OCI-LY7 (cell line): ENCODE results near the gene SMG9. TPM values are rescaled to one million over a fixed set of nuclear protein-coding genes. Genes with fewer than 3 reads are reported as not detected.

Experiments used
- BruUV-seq: library from RNA; stranded (reverse); fragments of 400-500 nt; replicated peaks from 2 replicates; lab custom pipeline; 2021; lab: Mats Ljungman, UMichigan
- CTCF ChIA-PET: fragments of 300-600 bp; sonication (Branson Sonifier 250); formaldehyde crosslinking; loops from one replicate; lab custom pipeline; 2022; ENCODE audit warnings: antibody characterized with exemption; ENCODE audit not compliant: unreplicated experiment; lab: Charles Lee
- POLR2A ChIA-PET: fragments of 300-600 bp; sonication (Branson Sonifier 250); formaldehyde crosslinking; loops from one replicate; lab custom pipeline; 2022; ENCODE audit warnings: antibody characterized with exemption; lab: Charles Lee
- DNase-seq: peaks from one replicate; pipeline ENCODE4 v3.0.0-alpha.2; 2015; ENCODE audit warnings: low spot score
- H2AFZ ChIP-seq: fragments of 200-600 bp; sonication (generic), shearing (Covaris generic); 2 replicates; pipeline ENCODE4 v1.6.1; 2014; ENCODE audit warnings: mild to moderate bottlenecking, antibody characterized with exemption, low read length, moderate library complexity
- H3K27ac ChIP-seq: fragments of 200-600 bp; sonication (generic); 2 replicates; pipeline ENCODE4 v1.5.1; 2014; ENCODE audit warnings: mixed run types, low read depth, mild to moderate bottlenecking, moderate library complexity, low read length, inconsistent platforms; ENCODE audit not compliant: poor library complexity, severe bottlenecking
- H3K36me3 ChIP-seq: fragments of 200-600 bp; sonication (generic); 2 replicates; pipeline ENCODE4 v1.6.1; 2014; ENCODE audit warnings: mild to moderate bottlenecking, antibody characterized with exemption, low read length, moderate library complexity, mixed read lengths; ENCODE audit not compliant: insufficient read depth
- H3K4me1 ChIP-seq: fragments of 200-600 bp; sonication (generic); 2 replicates; pipeline ENCODE4 v1.5.1; 2014; ENCODE audit warnings: mild to moderate bottlenecking, low read length; ENCODE audit not compliant: insufficient read depth, poor library complexity, severe bottlenecking
- H3K4me2 ChIP-seq: fragments of 200-600 bp; sonication (generic); 2 replicates; pipeline ENCODE4 v1.6.1; 2014; ENCODE audit warnings: mild to moderate bottlenecking, low read length
- H3K4me3 ChIP-seq: fragments of 200-600 bp; sonication (generic); 2 replicates; pipeline ENCODE4 v1.5.1; 2014; ENCODE audit warnings: mild to moderate bottlenecking, low read depth, low read length; ENCODE audit not compliant: poor library complexity, severe bottlenecking
- H3K79me2 ChIP-seq: fragments of 200-600 bp; sonication (generic); 2 replicates; pipeline ENCODE4 v1.6.1; 2016; ENCODE audit warnings: low read depth, mild to moderate bottlenecking, low read length, moderate library complexity, mixed read lengths; ENCODE audit not compliant: insufficient read depth
- H3K9me2 ChIP-seq: fragments of 200-600 bp; sonication (generic); 2 replicates; pipeline ENCODE4 v1.6.1; 2016; ENCODE audit warnings: mild to moderate bottlenecking, low read length, mixed read lengths; ENCODE audit not compliant: insufficient read depth
- H3K9me3 ChIP-seq: fragments of 200-600 bp; sonication (generic); 2 replicates; pipeline ENCODE4 v1.6.1; 2014; ENCODE audit warnings: mild to moderate bottlenecking, mixed run types, low read length, mixed read lengths
- H4K20me1 ChIP-seq: fragments of 200-600 bp; sonication (generic); 2 replicates; pipeline ENCODE4 v1.6.1; 2014; ENCODE audit warnings: mild to moderate bottlenecking, antibody characterized with exemption, low read length, moderate library complexity, mixed read lengths; ENCODE audit not compliant: insufficient read depth
- EZH2phosphoT487 ChIP-seq: fragments of 200-600 bp; sonication (generic); IDR thresholded peaks from 2 replicates; pipeline ENCODE4 v1.6.1; 2018; ENCODE audit warnings: low read depth, borderline replicate concordance, mild to moderate bottlenecking, mixed run types, antibody characterized with exemption, low read length, moderate library complexity, mixed read lengths
- intact Hi-C: fragments of 100-400 bp; cut with micrococcal nuclease; formaldehyde crosslinking; loops from one replicate; pipeline ENCODE4 v1.10.0; 2022; ENCODE audit not compliant: unreplicated experiment
- total RNA-seq, 2 experiments: library from RNA; depleted of rRNA in 1 of 2; stranded (reverse); fragments of >200 nt in 1 of 2; shearing (Covaris generic) in 1 of 2; gene quantifications; 2 replicates each; pipeline ENCODE4 v1.2.3, GENCODE V29; 2014 to 2022
- TF ChIP-seq, protein P1 (sequence below): fragments of 200-600 bp; sonication (generic); conservative IDR thresholded peaks from 2 replicates; pipeline ENCODE4 v1.5.1; 2014; ENCODE audit warnings: mild to moderate bottlenecking, antibody characterized with exemption, low read length, moderate library complexity, mixed read lengths

Gene SMG9
- total RNA-seq, 2 experiments from 2014 or later, result 65.6 to 75.5 TPM

- no peak for DNase-seq
- CTCF ChIA-PET, result no interaction called here
- no peaks in the 10 kb centered on the region for H3K79me2 ChIP-seq
- no peak overlapping the region for H3K4me2 ChIP-seq
- no peak overlapping the region for H3K4me3 ChIP-seq
- POLR2A ChIA-PET, result no interaction called here
- H3K36me3 ChIP-seq, result no peaks in the 10 kb centered on the region
- no peaks in the 10 kb centered on the region for H3K9me3 ChIP-seq
- no peaks in the 10 kb centered on the region for H3K9me2 ChIP-seq
- no peak for TF ChIP-seq EZH2phosphoT487
- TF ChIP-seq, protein P1, sequence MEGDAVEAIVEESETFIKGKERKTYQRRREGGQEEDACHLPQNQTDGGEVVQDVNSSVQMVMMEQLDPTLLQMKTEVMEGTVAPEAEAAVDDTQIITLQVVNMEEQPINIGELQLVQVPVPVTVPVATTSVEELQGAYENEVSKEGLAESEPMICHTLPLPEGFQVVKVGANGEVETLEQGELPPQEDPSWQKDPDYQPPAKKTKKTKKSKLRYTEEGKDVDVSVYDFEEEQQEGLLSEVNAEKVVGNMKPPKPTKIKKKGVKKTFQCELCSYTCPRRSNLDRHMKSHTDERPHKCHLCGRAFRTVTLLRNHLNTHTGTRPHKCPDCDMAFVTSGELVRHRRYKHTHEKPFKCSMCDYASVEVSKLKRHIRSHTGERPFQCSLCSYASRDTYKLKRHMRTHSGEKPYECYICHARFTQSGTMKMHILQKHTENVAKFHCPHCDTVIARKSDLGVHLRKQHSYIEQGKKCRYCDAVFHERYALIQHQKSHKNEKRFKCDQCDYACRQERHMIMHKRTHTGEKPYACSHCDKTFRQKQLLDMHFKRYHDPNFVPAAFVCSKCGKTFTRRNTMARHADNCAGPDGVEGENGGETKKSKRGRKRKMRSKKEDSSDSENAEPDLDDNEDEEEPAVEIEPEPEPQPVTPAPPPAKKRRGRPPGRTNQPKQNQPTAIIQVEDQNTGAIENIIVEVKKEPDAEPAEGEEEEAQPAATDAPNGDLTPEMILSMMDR, result no peak
- no peaks in the 10 kb centered on the region for H3K4me1 ChIP-seq
- no peak overlapping the region for H3K27ac ChIP-seq
- intact Hi-C loops, result no loop called here
- no TSS peak for BruUV-seq
- H4K20me1 ChIP-seq, result no peaks in the 10 kb centered on the region
- H2AFZ ChIP-seq, result no peak overlapping the region
These were observed 54.3 kb downstream of the SMG9 start for GRCh38 chr19:43700395-43701000.

DNA sequence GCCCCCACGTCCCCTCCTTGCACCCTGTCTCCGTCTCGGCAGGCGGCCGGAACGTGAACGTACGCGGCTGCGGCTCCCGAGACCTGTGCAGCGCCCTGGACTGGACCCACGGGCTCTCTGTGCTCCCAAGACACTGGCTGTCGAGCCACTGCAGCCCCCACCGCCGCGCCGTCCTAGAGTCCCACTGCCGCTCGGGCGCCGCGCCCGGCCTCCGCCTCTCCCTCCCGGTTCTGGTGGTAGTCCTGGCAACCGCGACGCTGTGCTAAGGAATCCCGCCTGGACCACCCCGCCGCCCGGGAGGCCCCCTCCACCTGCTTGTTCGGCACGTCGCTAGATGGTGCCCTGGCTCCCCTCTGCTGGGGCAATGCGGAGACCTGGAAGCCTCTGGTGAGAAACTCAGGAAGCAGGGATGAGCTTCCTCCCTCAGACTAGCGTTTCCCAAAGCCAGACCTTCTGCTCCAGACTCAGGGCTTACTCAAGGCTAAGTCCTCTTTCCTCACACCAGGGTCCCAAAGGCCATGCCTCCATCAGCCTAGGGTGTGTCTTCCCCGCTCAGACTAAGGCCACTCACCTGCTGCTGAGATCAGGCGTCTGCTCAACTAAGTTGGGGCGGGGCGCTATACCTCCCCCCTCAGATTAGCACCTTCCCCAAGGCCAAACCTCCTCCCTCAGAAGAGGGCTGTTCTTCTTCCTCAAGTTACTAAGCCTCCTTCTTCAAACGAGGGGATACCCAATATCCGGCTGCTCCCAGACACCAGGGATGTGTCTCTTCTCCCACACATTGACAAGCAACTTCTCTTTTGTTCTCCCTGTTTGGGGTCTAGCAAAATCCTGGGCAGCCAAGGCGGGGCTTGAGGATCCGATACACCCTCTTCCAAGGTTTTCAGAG is 55.0 kb downstream of the SMG9 start:
- H3K9me3 ChIP-seq, result no peaks in the 10 kb centered on the region
- intact Hi-C loops, result no loop called here
- BruUV-seq, result no TSS peak
- H4K20me1 ChIP-seq, result no peaks in the 10 kb centered on the region
- no peaks in the 10 kb centered on the region for H3K79me2 ChIP-seq
- no peak overlapping the region for H3K4me2 ChIP-seq
- ChIA-PET POLR2A (no interaction called here), CTCF (no interaction called here)
- no peak overlapping the region for H2AFZ ChIP-seq
- no peaks in the 10 kb centered on the region for H3K9me2 ChIP-seq
- no peak for DNase-seq
- H3K27ac ChIP-seq, result no peak overlapping the region
- TF ChIP-seq, protein P1, result no peak
- no peak for TF ChIP-seq EZH2phosphoT487
- no peaks in the 10 kb centered on the region for H3K36me3 ChIP-seq
- no peak overlapping the region for H3K4me3 ChIP-seq
- H3K4me1 ChIP-seq, result no peaks in the 10 kb centered on the region

DNA sequence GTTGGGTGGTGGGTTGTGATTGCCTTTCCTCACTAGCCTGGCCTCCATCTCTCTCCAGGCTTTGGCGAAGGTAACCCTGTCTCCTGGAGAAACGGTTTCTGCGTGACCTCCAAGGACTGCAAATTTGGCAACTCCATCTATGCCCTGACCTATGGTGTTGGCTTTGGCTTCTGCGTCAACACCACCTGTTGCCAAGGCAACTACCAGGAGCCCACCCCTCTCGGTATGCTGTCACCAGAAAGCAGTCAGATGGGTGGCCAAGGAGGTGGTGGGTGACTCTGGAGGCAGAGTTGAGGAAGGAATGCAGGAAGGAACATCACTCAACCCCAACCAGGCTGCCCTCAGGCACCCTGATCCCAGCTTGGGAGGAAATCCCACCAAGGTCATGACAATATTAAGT is 57.5 kb downstream of the SMG9 start:
- no peak for DNase-seq
- TF ChIP-seq, protein P1, result no peak
- no peaks in the 10 kb centered on the region for H3K9me3 ChIP-seq
- POLR2A ChIA-PET, result no interaction called here
- intact Hi-C loops, result no loop called here
- no peaks in the 10 kb centered on the region for H4K20me1 ChIP-seq
- no peak overlapping the region for H3K27ac ChIP-seq
- no peak overlapping the region for H3K4me2 ChIP-seq
- no peak overlapping the region for H2AFZ ChIP-seq
- H3K9me2 ChIP-seq, result no peaks in the 10 kb centered on the region
- no peaks in the 10 kb centered on the region for H3K4me1 ChIP-seq
- no peak overlapping the region for H3K4me3 ChIP-seq
- H3K79me2 ChIP-seq, result no peaks in the 10 kb centered on the region
- CTCF ChIA-PET, result no interaction called here
- no peaks in the 10 kb centered on the region for H3K36me3 ChIP-seq
- BruUV-seq, result no TSS peak
